NOMO-1 treated with DMSO at 0.1 percent for 48 hours (cell line): Measurements from ENCODE around the gene NT5C3B.
"Not testable (repeated sequence)": the region's sequence is repeated elsewhere in the genome, so short reads cannot be mapped to it uniquely, and the experiment has no call there.

Experiments used
- DNase-seq: peaks from one replicate; lab custom pipeline; 2025; ENCODE audit not compliant: unreplicated experiment; lab: John Stamatoyannopoulos, UW

NT5C3B gene

DNA sequence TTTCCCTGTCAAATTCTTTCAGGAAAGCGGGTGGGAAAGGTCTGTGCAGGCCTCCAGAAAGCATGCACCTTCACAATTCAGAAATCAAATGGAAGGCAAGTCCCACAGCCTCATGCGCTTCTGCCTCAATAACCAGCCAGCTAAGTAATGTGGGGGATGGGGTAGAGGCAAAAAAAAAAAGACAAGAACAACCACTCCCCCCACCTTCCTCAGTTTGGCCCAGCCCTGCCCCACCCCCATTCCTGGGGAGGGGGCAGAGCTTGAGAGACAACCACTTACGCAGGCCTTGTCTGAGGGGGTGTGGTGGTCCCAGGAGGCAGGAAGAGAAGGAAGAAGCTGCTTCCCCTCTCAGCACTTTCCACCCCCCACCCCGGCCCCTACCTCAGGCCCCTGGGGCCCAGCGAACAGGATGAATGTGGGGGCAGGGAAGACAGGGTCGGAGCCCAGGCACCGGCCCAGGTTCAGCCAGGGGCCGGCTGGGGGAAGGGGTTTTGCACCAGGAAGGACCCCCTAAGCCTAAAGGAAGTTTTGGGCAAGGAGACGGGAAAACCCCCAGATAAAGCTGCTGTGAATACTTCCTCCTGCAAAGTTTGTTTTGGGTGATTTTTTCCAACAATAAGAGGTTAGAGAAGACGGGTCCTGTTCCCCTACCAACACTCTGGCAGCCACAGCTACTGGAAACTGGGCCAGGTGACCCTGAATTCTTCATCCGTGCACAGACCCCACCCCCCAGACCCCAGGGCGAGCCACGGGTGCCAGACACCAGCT, 50.8 kb downstream of the NT5C3B start:
- DNase-seq = no peak

DNA sequence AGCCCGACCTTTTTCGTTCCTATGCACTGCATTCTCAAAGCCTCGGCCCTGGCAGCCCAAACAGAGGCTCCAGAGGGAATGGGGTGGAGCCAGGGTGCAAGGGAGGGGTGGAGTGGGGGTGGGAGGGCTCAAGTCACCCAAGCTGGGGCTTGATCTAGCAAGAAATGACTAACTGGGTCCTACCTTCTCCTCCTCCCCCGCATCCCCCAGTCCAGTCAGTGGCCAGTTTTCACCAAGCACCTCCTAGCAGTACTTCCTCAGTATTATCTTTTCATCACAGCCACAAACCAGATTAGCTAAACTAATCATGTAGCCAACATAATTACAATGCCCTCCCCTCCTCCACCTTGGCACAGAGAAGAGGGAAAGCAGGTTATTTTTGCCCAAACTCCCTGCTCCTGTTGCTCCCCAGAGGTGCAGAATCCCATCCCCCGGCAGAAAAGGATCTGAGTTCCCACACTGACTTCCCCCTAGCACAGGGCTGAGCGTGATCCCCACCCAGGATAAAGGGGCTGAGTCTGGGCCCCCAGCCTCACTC, 51.8 kb downstream of the NT5C3B start:
- no peak for DNase-seq

DNA sequence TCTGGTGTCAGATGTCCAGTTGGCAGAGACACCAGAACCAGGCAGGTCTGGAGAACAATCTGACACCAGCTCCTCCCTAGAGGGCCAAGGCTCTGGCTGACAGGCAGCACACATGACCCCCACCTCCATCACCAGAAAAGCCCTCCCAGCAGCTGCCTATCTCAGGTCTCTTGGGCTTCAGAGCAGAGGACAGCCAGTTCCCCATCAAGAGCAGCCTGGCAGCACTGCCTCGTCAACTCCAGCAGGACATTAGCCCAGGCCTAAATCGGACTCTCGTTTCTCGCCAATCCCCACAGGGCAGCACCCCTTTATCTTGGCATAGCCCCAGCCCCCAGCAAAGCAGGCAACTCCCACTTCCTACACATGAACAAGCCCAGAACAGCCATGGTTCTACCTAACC, 53.9 kb downstream of the NT5C3B start:
- no peak for DNase-seq

DNA sequence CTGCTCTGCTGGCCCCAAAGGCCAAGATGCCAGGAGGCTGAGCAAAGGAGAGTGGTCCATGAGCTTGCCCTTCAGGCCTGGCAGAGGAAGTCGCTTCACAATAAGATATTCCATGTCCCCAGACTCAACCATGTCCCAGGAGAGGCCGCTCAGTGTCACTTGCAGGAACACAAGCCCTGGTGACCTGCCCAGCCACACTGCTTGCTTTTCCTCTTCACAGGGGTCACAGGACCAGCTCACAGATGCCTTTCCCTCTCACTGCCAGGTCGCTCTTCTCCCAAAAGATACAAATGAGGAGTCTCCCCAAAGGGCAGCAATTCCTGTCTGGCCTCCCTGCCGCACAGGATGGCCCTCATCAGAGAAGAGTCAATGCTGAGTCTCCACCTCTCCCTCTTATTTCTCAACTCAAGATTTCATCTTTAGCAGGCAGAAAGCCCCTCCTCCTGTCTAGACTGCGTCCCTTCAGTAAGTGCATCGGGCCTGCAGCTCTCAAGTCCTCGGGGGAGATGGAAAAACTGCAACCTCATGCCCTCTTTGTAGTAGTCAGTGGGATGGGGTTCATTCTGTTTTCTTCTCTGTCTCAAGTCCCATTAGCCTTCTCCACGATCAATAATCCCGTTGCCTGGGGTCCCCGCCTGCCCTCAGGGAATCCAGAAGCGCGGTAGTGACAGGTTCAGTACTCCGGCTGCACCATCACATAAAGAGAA, 54.5 kb downstream of the NT5C3B start:
- DNase-seq = no peak

DNA sequence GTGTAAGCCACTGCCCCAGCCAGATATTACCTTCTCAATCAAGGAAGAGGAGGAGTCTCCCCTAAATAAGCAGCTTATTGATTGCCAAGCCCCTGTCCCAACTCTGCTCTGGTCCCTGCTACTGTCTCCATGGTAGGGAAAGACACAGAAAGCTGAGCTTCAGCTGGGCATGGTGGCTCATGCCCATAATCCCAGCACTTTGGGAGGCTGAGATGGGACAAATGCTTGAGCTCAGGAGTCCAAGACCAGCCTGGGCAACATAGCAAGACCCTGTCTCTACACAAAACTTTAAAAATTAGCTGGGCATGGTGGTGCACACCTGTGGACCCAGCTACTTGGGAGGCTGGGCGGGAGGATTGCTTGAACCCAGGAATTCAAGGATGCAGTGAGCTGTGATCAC, 56.1 kb downstream of the NT5C3B start:
- no peak for DNase-seq

DNA sequence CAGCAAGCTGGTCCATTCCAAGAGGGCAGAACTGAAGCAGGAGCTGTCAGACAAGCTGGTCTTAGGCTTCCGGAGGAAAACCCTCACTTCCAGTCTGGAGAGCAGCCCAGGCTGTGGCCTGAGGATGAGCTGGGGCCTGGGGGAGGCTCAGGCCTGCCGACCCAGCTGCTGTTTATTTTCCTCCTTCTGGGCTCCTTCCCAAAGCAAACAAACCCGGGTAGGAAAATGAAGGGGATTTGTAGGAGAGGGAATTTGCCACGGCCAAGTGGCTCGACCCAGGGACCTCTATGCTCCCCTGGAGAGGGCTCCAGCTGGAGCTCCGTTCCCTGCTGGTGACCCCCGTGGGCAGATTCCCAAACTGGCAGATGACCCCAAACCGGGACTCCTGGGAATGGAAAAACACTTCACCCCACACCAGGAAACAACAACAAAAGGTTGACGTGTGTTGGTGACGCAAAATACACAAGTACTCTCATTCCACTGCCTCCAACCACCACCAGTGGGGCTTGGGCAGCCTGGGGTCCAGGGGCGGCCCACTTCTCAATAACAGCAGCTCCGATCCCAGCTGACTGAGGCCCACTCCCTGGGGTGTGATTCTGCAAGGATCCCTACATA, 58.4 kb downstream of the NT5C3B start:
- DNase-seq = no peak

DNA sequence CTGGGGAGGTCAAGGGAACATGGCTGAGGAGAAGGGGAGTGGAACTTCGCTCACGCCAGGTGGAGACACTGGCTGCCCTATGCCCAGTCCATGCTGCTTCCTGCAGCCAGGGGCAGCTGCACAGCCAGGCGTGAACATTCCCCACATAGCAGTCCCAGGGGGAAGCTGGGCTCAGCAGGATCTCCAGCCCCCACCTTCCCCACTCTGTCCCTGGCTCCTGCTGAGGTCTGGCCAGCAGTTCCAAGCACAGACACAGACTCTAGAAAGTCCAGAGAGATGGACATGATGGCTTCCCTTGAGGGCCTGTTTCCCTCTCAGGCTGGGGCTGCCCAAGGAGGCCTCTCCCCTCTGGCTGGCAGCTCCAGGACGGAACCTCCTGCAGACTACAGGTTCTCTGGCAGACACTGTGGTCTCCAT, 58.9 kb downstream of the NT5C3B start:
- DNase-seq = no peak

DNA sequence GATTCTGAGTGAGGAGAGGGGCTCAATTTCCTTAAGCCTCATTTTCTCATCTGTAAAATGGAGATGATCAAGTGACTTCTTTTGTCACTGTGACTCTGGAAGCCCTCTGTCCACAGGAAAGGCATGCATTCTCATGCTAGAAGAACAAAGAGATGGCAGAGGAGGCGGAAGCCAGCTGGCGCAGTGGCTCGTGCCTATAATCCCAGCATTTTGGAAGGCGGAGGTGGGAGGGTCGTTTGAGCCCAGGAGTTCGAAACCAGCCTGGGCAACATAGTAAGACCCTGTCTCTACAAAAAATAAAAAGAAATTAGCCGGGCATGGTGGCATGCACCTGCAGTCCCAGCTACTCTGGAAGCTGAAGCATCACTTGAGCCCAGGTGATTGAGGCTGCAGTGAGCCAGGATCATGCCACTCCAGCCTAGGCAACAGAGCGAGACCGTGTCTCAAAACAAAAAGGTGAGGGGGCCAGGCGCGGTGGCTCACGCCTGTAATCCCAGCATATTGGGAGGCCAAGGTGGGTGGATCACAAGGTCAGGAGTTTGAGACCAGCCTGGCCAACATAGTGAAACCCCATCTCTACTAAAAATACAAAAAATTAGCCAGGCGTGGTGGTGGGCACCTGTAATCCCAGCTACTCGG, 59.7 kb downstream of the NT5C3B start:
- not testable (repeated sequence) for DNase-seq

DNA sequence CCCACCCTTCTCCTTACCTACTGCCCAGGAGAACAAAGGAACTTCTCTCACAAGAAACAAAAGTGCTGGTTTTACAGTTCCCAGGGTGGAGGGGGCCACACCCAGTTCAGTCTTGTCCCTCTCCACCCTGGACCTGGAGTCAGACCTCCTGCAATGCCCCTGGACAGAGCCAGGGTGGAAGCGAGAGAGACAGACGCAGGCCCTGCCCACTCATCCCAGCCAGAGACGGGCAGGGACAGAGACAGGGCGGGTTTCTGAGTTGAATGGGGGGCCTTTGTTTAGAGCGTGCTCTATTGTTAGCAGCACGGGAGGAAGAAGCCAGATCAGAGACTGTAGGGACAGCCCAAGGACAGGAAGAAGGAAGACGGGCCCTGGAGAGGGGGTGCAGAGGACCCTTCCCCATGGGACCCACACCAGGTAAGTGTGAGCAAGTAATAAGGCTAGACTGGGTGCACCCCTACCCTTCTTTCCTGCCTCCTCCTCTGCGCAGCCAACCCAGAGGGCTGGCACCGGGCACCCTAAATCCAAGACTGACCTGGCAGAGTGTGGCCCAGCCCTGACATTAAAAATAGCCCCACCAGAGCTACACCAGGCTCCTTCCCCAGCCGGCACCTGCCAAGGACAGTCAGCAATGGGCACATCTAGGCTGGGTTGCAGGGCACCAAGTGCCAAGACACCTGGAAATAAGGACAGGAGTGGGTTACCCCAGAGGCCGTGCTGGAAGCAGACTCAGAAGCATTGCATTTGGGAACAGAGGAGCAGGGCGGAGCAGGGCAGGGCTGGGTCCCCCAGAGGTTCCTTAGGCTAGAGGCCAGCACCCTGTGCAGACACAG, 60.4 kb downstream of the NT5C3B start:
- DNase-seq = no peak
